Endodermal cell (in vitro differentiated cells): ENCODE measurements around the gene RAC2. TPM values are rescaled to one million over a fixed set of nuclear protein-coding genes. Genes with fewer than 3 reads are reported as not detected.

Experiments used
- DNase-seq: peaks from one replicate; pipeline ENCODE4 v3.0.0-alpha.2; 2017
- H3K27ac ChIP-seq: 2 replicates; pipeline ENCODE4 v1.5.1; 2013; ENCODE audit warnings: mild to moderate bottlenecking, low read depth, low read length, moderate library complexity
- H3K27me3 ChIP-seq: 2 replicates; pipeline ENCODE4 v1.6.1; 2013; ENCODE audit warnings: mild to moderate bottlenecking, low read length, moderate library complexity; ENCODE audit not compliant: insufficient read depth, control insufficient read depth, poor library complexity, severe bottlenecking
- H3K36me3 ChIP-seq: 2 replicates; pipeline ENCODE4 v1.7.0; 2013; ENCODE audit warnings: mild to moderate bottlenecking, low read length, moderate library complexity; ENCODE audit not compliant: control insufficient read depth, insufficient read depth
- H3K4me1 ChIP-seq: one replicate; pipeline ENCODE4 v1.7.0; 2013; ENCODE audit warnings: low read length; ENCODE audit not compliant: control insufficient read depth, insufficient read depth
- H3K4me3 ChIP-seq: 2 replicates; pipeline ENCODE4 v1.5.1; 2013; ENCODE audit warnings: mild to moderate bottlenecking, low read length, moderate library complexity
- H3K9ac ChIP-seq: 2 replicates; pipeline ENCODE4 v1.6.1; 2013; ENCODE audit warnings: mild to moderate bottlenecking, low read length, moderate library complexity; ENCODE audit not compliant: poor library complexity, severe bottlenecking; ENCODE audit errors: extremely low read depth
- H3K9me3 ChIP-seq: 2 replicates; pipeline ENCODE4 v1.6.1; 2013; ENCODE audit warnings: mild to moderate bottlenecking, low read length, moderate library complexity; ENCODE audit not compliant: control insufficient read depth
- H3K27ac Mint-ChIP-seq: 2 replicates; pipeline ENCODE4 v1.8.0; 2020; ENCODE audit warnings: mixed read lengths
- H3K27me3 Mint-ChIP-seq: 2 replicates; pipeline ENCODE4 v1.8.0; 2021; ENCODE audit warnings: mild to moderate bottlenecking, mixed read lengths; ENCODE audit not compliant: insufficient read depth
- H3K36me3 Mint-ChIP-seq: 2 replicates; pipeline ENCODE4 v1.8.0; 2020; ENCODE audit warnings: low read depth, mixed read lengths
- H3K4me1 Mint-ChIP-seq: 2 replicates; pipeline ENCODE4 v1.8.0; 2020; ENCODE audit warnings: mixed read lengths
- H3K4me3 Mint-ChIP-seq: 2 replicates; pipeline ENCODE4 v1.8.0; 2020; ENCODE audit warnings: mild to moderate bottlenecking, moderate library complexity, mixed read lengths
- H3K9me3 Mint-ChIP-seq: 2 replicates; pipeline ENCODE4 v1.8.0; 2020; ENCODE audit warnings: mild to moderate bottlenecking, mixed read lengths
- WGBS, 2 experiments: methylation state at CpG; one replicate each; pipeline versions ENCODE4 v1.1.5 to v1.1.7; 2013; ENCODE audit warnings: missing lambda C conversion rate in 2 of 2, mixed read lengths in 1 of 2; ENCODE audit not compliant: insufficient coverage in 1 of 2, insufficient read length in 1 of 2; 5-methylcytosine and 5-hydroxymethylcytosine counted together
- total RNA-seq, 2 donors: library from RNA; stranded (reverse); fragmentation: NEBNext Ultra II Directional in 1 of 2; extraction: Animal tissue kit (Norgen Biotek cat#: 25700) in 1 of 2; gene quantifications; 2 replicates in 1 of 2; 3 replicates in 1 of 2; pipeline ENCODE4 v1.2.1, GENCODE V29; 2021
- TF ChIP-seq, protein P1 (sequence below): fragments of 200-600 bp; sonication (generic); conservative IDR thresholded peaks from 2 replicates; pipeline ENCODE4 v1.5.0; 2021; ENCODE audit warnings: antibody characterized with exemption, mild to moderate bottlenecking

The RAC2 gene
- total RNA-seq, 2 donors from 2014 or later = 4.5 to 5.6 TPM

GRCh38 chr22:37187891-37188761 is 55.9 kb downstream of the RAC2 start, which contains the start of gene C1QTNF6:
Gene C1QTNF6, minus strand, starts transcription at chr22:37188247. Its CDS starts 34 bp downstream, at chr22:37188213.
- H3K4me1 ChIP-seq = peaks cover 23% of the 10 kb centered on the region
- H3K36me3 ChIP-seq = no peaks in the 10 kb centered on the region
- Mint-ChIP-seq H3K27ac (peak within 1 kb of the TSS; percentile 88), H3K4me1 (peaks cover 36% of the 10 kb centered on the region), H3K4me3 (peak within 1 kb of the TSS; percentile 65), H3K27me3 (no peaks in the 10 kb centered on the region), H3K9me3 (peaks cover 21% of the 10 kb centered on the region), H3K36me3 (peaks cover 14% of the 10 kb centered on the region)
- WGBS, 2 experiments = 0 to 19% methylated on average over 1 to 14 of the region's 17 CpGs
- H3K27ac ChIP-seq = peak within 1 kb of the TSS; percentile 85
- peak within 1 kb of the TSS; percentile 50 for H3K9ac ChIP-seq
- TF ChIP-seq, protein P1, sequence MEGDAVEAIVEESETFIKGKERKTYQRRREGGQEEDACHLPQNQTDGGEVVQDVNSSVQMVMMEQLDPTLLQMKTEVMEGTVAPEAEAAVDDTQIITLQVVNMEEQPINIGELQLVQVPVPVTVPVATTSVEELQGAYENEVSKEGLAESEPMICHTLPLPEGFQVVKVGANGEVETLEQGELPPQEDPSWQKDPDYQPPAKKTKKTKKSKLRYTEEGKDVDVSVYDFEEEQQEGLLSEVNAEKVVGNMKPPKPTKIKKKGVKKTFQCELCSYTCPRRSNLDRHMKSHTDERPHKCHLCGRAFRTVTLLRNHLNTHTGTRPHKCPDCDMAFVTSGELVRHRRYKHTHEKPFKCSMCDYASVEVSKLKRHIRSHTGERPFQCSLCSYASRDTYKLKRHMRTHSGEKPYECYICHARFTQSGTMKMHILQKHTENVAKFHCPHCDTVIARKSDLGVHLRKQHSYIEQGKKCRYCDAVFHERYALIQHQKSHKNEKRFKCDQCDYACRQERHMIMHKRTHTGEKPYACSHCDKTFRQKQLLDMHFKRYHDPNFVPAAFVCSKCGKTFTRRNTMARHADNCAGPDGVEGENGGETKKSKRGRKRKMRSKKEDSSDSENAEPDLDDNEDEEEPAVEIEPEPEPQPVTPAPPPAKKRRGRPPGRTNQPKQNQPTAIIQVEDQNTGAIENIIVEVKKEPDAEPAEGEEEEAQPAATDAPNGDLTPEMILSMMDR = no peak
- H3K4me3 ChIP-seq = peak within 1 kb of the TSS; percentile 82
- peak; percentile 90 for DNase-seq
- H3K27me3 ChIP-seq = no peaks in the 10 kb centered on the region
- peaks cover 22% of the 10 kb centered on the region for H3K9me3 ChIP-seq

- peaks cover 16% of the 10 kb centered on the region for H3K9me3 ChIP-seq
- peak overlapping the region; percentile 88 for H3K27ac Mint-ChIP-seq
- peak overlapping the region; percentile 50 for H3K9ac ChIP-seq
- H3K9me3 Mint-ChIP-seq = peaks cover 15% of the 10 kb centered on the region
- no peaks in the 10 kb centered on the region for H3K27me3 Mint-ChIP-seq
- TF ChIP-seq, protein P1 = no peak
- H3K27ac ChIP-seq = peak overlapping the region; percentile 85
- H3K36me3 Mint-ChIP-seq = peaks cover 11% of the 10 kb centered on the region
- peaks cover 36% of the 10 kb centered on the region for H3K4me1 Mint-ChIP-seq
- H3K4me3 ChIP-seq = peak overlapping the region; percentile 82
- H3K36me3 ChIP-seq = no peaks in the 10 kb centered on the region
- H3K4me1 ChIP-seq = peaks cover 23% of the 10 kb centered on the region
- peak overlapping the region; percentile 65 for H3K4me3 Mint-ChIP-seq
- H3K27me3 ChIP-seq = no peaks in the 10 kb centered on the region
- DNase-seq = peak; percentile 65
- WGBS, 2 experiments = 28 to 50% methylated on average over 3 to 5 of the region's 5 CpGs
These were observed 56.5 kb downstream of the RAC2 start for GRCh38 chr22:37187552-37187890.

DNA sequence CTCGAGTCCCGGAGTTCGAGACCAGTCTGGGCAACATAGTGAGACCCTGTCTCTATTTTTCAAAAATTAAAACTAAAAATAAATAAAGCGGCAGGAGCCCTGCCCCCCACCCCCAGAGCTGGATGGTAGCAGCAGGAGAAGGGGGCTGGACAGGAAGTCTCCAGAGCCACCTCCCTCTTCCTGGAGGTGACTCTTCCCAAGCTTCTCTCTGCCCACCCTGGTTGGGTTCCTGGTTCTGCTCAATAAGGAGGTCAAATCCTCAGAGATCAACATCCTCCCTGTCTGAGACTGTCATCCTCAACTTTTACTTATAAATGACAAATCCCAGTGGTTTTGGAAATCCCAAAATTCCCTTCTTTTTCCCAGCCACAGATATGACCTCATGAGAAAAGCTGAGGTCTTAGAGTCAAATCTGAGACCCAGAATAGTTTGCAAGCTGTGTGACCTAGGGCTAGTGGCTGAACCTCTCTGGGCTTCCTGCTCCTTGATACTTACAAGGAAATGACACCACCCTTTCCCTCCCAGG is 57.0 kb downstream of the RAC2 start:
- peak overlapping the region; percentile 88 for H3K27ac Mint-ChIP-seq
- Histone ChIP-seq H3K4me3 (peak overlapping the region; percentile 82), H3K9ac (peak overlapping the region; percentile 50), H3K9me3 (peaks cover 14% of the 10 kb centered on the region), H3K4me1 (peaks cover 23% of the 10 kb centered on the region), H3K27me3 (no peaks in the 10 kb centered on the region), H3K27ac (no peak overlapping the region), H3K36me3 (no peaks in the 10 kb centered on the region)
- peaks cover 10% of the 10 kb centered on the region for H3K36me3 Mint-ChIP-seq
- 100% methylated on average over 1 to 4 of the region's 4 CpGs for WGBS, 2 experiments
- peak overlapping the region; percentile 65 for H3K4me3 Mint-ChIP-seq
- TF ChIP-seq, protein P1 = no peak
- H3K9me3 Mint-ChIP-seq = peaks cover 10% of the 10 kb centered on the region
- H3K4me1 Mint-ChIP-seq = peaks cover 36% of the 10 kb centered on the region
- no peak for DNase-seq
- no peaks in the 10 kb centered on the region for H3K27me3 Mint-ChIP-seq
